A549 (cell line): ENCODE data around the gene MED9.

Experiments used
- EP300 ChIP-seq, 2 experiments: fragments of >200 bp; sonication (Bioruptor Twin); formaldehyde crosslinking; IDR thresholded peaks; 2 replicates in 1 of 2; 3 replicates in 1 of 2; pipeline ENCODE4 v1.6.1; 2016 to 2017
- JUNB ChIP-seq: fragments of >200 bp; sonication (Bioruptor Twin); formaldehyde crosslinking; IDR thresholded peaks from 2 replicates; pipeline ENCODE4 v1.6.1; 2016
- KDM5A ChIP-seq: fragments of 200-600 bp; sonication (generic); IDR thresholded peaks from 2 replicates; pipeline ENCODE4 v1.6.1; 2016; ENCODE audit warnings: antibody characterized with exemption, mild to moderate bottlenecking
- RFX5 ChIP-seq: fragments of 450-650 bp; IDR thresholded peaks from 2 replicates; pipeline ENCODE4 v1.7.1; 2014; ENCODE audit warnings: antibody characterized with exemption, mild to moderate bottlenecking, moderate library complexity
- TP53 ChIP-seq: fragments of 250-450 bp; sonication (Bioruptor Pico); IDR thresholded peaks from 2 replicates; pipeline ENCODE4 v1.5.0; 2021; ENCODE audit warnings: mild to moderate bottlenecking, moderate library complexity
- ZC3H11A ChIP-seq: fragments of 450-650 bp; IDR thresholded peaks from 2 replicates; pipeline ENCODE4 v1.6.1; 2014; ENCODE audit warnings: antibody characterized with exemption, mild to moderate bottlenecking
- TF ChIP-seq, protein P1 (sequence below): fragments of >200 bp; sonication (Bioruptor Twin); formaldehyde crosslinking; IDR thresholded peaks from 3 replicates; pipeline ENCODE4 v1.5.1; 2016
- TF ChIP-seq, protein P2 (sequence below): fragments of 150-350 bp; IDR thresholded peaks from 2 replicates; pipeline ENCODE4 v1.6.1; 2014; ENCODE audit warnings: low read depth, mild to moderate bottlenecking, low read length
- TF ChIP-seq, protein P3 (sequence below): fragments of >200 bp; sonication (Bioruptor Twin); formaldehyde crosslinking; IDR thresholded peaks from 3 replicates; pipeline ENCODE4 v1.6.1; 2016
- TF ChIP-seq, protein P4 (sequence below): IDR thresholded peaks from 2 replicates; pipeline ENCODE4 v1.6.1; 2012
- TF ChIP-seq, protein P5 (sequence below): IDR thresholded peaks from 2 replicates; pipeline ENCODE4 v1.6.1; 2012
- TF ChIP-seq, protein P6 (sequence below): fragments of 450-650 bp; IDR thresholded peaks from 2 replicates; pipeline ENCODE4 v1.6.1; 2014; ENCODE audit warnings: antibody characterized with exemption

DNA sequence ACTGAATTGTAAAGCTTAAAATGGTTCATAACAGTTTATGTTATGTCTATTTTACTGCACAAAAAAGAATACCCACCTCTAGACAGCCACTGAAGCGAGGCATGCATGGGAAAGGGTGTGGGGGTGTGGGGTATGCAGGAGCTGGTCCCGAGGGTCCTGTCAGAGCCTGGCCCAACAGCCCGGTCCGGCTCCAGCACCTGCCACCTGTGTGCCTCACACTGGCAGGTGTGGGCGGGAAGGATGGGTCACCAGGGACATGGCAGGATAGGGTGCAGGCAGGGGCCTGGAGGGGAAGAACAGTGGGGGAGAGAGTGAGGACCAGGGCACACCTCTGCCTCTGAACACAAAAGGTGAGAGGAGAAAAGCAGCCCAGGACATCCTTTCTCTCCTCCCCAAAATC lies 42.2 kb downstream of the MED9 start:
- TF ChIP-seq, protein P1, sequence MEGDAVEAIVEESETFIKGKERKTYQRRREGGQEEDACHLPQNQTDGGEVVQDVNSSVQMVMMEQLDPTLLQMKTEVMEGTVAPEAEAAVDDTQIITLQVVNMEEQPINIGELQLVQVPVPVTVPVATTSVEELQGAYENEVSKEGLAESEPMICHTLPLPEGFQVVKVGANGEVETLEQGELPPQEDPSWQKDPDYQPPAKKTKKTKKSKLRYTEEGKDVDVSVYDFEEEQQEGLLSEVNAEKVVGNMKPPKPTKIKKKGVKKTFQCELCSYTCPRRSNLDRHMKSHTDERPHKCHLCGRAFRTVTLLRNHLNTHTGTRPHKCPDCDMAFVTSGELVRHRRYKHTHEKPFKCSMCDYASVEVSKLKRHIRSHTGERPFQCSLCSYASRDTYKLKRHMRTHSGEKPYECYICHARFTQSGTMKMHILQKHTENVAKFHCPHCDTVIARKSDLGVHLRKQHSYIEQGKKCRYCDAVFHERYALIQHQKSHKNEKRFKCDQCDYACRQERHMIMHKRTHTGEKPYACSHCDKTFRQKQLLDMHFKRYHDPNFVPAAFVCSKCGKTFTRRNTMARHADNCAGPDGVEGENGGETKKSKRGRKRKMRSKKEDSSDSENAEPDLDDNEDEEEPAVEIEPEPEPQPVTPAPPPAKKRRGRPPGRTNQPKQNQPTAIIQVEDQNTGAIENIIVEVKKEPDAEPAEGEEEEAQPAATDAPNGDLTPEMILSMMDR = no peak
- TF ChIP-seq ZC3H11A (no peak), TP53 (CRISPR knock-in tag) (no peak), EP300 (IDR thresholded peaks at IDR 0.05) (no peak), RFX5 (no peak), JUNB (no peak), KDM5A (no peak)
- TF ChIP-seq, protein P2, sequence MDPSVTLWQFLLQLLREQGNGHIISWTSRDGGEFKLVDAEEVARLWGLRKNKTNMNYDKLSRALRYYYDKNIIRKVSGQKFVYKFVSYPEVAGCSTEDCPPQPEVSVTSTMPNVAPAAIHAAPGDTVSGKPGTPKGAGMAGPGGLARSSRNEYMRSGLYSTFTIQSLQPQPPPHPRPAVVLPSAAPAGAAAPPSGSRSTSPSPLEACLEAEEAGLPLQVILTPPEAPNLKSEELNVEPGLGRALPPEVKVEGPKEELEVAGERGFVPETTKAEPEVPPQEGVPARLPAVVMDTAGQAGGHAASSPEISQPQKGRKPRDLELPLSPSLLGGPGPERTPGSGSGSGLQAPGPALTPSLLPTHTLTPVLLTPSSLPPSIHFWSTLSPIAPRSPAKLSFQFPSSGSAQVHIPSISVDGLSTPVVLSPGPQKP = no peak
- TF ChIP-seq, protein P3, sequence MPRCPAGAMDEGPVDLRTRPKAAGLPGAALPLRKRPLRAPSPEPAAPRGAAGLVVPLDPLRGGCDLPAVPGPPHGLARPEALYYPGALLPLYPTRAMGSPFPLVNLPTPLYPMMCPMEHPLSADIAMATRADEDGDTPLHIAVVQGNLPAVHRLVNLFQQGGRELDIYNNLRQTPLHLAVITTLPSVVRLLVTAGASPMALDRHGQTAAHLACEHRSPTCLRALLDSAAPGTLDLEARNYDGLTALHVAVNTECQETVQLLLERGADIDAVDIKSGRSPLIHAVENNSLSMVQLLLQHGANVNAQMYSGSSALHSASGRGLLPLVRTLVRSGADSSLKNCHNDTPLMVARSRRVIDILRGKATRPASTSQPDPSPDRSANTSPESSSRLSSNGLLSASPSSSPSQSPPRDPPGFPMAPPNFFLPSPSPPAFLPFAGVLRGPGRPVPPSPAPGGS = no peak
- TF ChIP-seq, protein P4, sequence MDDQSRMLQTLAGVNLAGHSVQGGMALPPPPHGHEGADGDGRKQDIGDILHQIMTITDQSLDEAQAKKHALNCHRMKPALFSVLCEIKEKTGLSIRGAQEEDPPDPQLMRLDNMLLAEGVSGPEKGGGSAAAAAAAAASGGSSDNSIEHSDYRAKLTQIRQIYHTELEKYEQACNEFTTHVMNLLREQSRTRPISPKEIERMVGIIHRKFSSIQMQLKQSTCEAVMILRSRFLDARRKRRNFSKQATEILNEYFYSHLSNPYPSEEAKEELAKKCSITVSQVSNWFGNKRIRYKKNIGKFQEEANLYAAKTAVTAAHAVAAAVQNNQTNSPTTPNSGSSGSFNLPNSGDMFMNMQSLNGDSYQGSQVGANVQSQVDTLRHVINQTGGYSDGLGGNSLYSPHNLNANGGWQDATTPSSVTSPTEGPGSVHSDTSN = no peak
- TF ChIP-seq, protein P5, sequence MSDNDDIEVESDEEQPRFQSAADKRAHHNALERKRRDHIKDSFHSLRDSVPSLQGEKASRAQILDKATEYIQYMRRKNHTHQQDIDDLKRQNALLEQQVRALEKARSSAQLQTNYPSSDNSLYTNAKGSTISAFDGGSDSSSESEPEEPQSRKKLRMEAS = no peak
- TF ChIP-seq, protein P6, sequence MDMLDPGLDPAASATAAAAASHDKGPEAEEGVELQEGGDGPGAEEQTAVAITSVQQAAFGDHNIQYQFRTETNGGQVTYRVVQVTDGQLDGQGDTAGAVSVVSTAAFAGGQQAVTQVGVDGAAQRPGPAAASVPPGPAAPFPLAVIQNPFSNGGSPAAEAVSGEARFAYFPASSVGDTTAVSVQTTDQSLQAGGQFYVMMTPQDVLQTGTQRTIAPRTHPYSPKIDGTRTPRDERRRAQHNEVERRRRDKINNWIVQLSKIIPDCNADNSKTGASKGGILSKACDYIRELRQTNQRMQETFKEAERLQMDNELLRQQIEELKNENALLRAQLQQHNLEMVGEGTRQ = no peak
